HUES48 (cell line): ENCODE measurements around the gene LCMT1.
"Not testable (repeated sequence)": the region's sequence is repeated elsewhere in the genome, so short reads cannot be mapped to it uniquely, and the experiment has no call there.

Experiments used
- H3K27ac ChIP-seq: one replicate; pipeline ENCODE4 v1.7.0; 2013; ENCODE audit warnings: low read depth, low read length, inconsistent platforms
- H3K27me3 ChIP-seq: 2 replicates; pipeline ENCODE4 v1.6.1; 2013; ENCODE audit warnings: mild to moderate bottlenecking, low read length; ENCODE audit not compliant: control insufficient read depth, insufficient read depth
- H3K36me3 ChIP-seq: 2 replicates; pipeline ENCODE4 v1.6.1; 2013; ENCODE audit warnings: low read length; ENCODE audit not compliant: control insufficient read depth, insufficient read depth
- H3K4me1 ChIP-seq: 2 replicates; pipeline ENCODE4 v1.6.1; 2013; ENCODE audit warnings: mild to moderate bottlenecking, low read length; ENCODE audit not compliant: control insufficient read depth, insufficient read depth
- H3K4me3 ChIP-seq: 2 replicates; pipeline ENCODE4 v1.5.1; 2013; ENCODE audit warnings: mild to moderate bottlenecking, low read depth, low read length
- H3K9ac ChIP-seq: 2 replicates; pipeline ENCODE4 v1.6.1; 2013; ENCODE audit warnings: mild to moderate bottlenecking, low read depth, low read length, moderate library complexity
- H3K9me3 ChIP-seq: 2 replicates; pipeline ENCODE4 v1.6.1; 2013; ENCODE audit warnings: low read length; ENCODE audit not compliant: control insufficient read depth, insufficient read depth

The LCMT1 gene

DNA sequence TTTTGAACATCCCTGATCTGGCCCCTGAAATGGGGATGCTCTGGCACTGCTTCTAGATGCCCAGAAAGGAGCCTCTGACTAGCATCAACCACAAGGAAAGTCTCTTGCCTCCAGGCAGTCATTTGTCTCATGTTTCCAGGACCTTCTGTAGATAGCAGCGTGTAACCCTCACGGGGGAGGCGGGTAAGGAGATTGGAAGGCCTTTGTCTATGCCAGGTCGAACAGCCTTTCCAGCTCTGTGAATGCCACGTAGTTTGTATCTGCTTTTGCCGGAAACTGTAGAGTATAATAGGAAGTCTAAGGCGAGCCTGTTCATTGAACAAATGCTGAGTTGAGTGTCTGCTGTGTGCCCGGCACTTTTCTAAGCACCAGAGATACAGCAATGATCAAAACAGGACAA, 61.3 kb downstream of the LCMT1 start:
- Histone ChIP-seq H3K9ac (no peak overlapping the region), H3K36me3 (peaks cover 70% of the 10 kb centered on the region), H3K9me3 (no peaks in the 10 kb centered on the region), H3K27ac (no peak overlapping the region), H3K27me3 (no peaks in the 10 kb centered on the region), H3K4me1 (no peaks in the 10 kb centered on the region), H3K4me3 (no peak overlapping the region)

DNA sequence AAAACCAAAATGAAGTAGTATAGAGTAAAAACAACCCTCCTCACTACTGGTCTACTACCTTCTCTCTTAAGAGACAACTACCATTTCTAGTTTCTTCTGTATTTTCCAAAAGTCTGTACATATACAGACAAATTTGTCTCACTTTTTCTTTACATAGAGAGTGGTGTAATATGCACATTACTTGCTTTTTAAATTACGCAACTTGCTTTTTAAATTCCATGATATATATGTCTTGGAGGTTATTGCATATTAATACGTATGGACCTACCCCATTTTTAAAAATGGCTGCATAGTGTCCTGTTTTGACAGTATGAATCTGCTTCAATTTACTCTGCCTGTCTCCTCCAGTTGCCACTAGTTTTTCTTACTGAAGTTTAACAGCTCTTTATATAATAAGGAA, 62.7 kb downstream of the LCMT1 start:
- Histone ChIP-seq H3K27ac (no peak overlapping the region), H3K9ac (no peak overlapping the region), H3K4me3 (no peak overlapping the region), H3K27me3 (no peaks in the 10 kb centered on the region), H3K36me3 (peaks cover 65% of the 10 kb centered on the region), H3K9me3 (no peaks in the 10 kb centered on the region), H3K4me1 (no peaks in the 10 kb centered on the region)

DNA sequence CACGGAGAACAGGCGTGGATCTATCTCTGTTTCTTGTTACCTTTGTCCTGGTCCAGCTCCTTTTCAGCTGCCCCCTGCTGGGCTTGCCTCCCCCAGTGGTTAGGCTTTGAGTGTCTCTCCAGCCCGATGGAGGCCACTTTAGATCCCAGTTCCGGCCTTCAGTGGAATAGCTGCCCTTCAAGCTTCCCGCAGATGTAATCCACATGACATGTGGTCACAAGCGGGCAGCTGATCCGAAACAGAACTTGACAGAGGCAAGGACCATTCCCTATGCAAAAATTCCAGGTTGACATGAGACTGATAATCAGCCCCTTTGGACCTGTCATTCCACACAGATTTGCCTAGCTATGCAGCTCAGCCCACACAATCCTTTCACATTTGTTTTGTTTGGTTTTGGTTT, 64.6 kb downstream of the LCMT1 start:
- Histone ChIP-seq H3K36me3 (peaks cover 47% of the 10 kb centered on the region), H3K9me3 (no peaks in the 10 kb centered on the region), H3K4me1 (no peaks in the 10 kb centered on the region), H3K9ac (no peak overlapping the region), H3K4me3 (no peak overlapping the region), H3K27ac (no peak overlapping the region), H3K27me3 (no peaks in the 10 kb centered on the region)

DNA sequence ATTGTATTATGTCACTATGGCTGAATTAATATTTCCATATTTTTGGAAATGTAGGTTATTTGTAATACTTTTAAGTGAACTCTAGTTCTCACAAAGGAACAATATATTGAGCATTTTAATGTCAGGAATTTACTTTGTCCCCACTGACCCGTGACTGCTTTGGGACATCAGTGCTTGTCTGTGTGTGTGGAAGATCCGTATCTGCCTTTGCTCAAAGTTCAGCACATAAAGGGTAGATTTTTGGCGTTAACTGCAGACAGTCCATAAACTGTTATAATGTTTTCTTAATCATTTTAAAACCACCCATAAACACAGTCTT, 65.9 kb downstream of the LCMT1 start:
- H3K9me3 ChIP-seq = no peaks in the 10 kb centered on the region
- H3K4me1 ChIP-seq = no peaks in the 10 kb centered on the region
- no peak overlapping the region for H3K27ac ChIP-seq
- no peaks in the 10 kb centered on the region for H3K27me3 ChIP-seq
- H3K9ac ChIP-seq = no peak overlapping the region
- peaks cover 36% of the 10 kb centered on the region for H3K36me3 ChIP-seq
- H3K4me3 ChIP-seq = no peak overlapping the region

DNA sequence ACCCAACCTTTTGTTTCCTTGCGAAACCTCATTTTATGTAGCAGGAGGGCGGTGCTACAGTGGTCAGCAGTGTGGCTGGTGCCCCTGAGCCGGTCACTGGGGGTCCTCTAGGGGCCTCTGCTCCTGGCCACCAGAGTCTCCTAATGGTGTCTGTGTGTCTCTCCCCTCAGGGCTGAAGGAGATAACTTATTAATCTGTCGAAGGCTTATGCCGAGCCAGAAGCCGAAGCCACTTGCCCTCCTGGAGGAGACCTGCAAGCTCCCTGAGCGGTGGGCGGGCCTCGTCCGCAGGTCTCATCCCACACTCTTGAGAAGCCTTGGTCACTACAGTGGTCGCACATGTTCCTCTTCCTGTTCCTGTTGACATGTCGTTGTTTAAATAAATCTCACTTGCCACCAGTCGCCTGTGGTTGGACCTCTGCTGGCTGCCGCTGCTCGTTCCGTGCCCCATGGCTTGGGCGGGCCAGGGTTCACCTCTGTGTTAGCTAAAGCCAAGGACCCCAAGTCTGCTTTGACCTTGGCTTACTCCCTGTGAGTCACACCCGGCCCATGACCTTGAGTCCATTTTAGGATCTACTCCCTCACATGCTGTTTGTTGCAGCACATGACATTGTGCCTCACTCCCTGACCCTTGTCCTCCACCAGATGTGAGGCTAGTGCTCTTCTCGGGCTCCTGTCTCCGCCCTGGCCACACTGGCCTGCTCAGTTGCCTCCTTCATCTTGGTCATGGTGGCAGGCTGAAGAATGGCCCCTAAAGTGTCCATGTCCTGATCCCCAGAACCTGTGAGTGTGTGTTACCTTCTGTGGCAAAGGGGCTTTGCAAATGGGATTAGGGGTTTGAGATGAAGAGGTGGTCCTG, 66.5 kb downstream of the LCMT1 start:
- H3K36me3 ChIP-seq = peaks cover 30% of the 10 kb centered on the region
- no peak overlapping the region for H3K27ac ChIP-seq
- no peak overlapping the region for H3K4me3 ChIP-seq
- H3K9ac ChIP-seq = no peak overlapping the region
- no peaks in the 10 kb centered on the region for H3K9me3 ChIP-seq
- no peaks in the 10 kb centered on the region for H3K27me3 ChIP-seq
- H3K4me1 ChIP-seq = no peaks in the 10 kb centered on the region

DNA sequence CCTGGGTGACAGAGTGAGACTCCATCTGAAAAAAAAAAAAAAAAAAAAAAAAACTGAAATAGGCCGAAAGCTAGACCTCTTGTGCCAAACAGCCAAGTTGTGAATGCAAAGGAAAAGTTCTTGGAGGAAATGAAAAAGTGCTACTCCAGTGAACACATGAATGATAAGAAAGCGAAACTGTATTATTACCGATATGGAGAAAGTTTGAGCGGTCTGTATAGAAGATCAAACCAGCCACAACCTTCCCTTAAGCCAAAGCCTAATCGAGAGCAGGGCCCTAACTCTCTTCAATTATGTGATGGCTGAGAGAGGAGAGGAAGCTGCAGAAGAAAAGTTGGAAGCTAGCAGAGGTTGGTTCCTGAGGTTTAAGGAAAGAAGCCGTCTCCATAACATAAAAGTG, 69.7 kb downstream of the LCMT1 start:
- not testable (repeated sequence) for H3K27me3 ChIP-seq, H3K4me3 ChIP-seq, H3K9me3 ChIP-seq, H3K27ac ChIP-seq, H3K4me1 ChIP-seq, H3K9ac ChIP-seq
- peaks cover 14% of the 10 kb centered on the region; the same call in 1 of the 2 replicates for H3K36me3 ChIP-seq

DNA sequence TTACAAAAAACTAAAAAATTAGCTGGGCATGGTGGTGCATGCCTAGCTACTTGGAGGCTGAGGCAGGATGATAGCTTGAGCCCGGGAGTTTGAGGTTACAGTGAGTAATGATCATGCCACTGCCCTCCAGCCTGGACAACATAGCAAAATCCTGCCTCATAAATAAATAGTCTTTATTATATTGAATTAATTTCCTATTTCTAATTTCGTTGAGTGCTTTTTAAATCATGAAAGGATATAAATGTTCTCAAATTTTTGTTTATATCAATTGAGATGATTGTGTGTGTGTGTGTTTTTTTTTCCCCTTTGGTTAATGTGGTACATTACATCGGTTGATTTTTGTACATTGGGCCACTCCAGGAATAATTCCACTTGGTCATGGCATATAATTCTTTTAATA, 73.2 kb downstream of the LCMT1 start:
- Histone ChIP-seq H3K9ac (no peak overlapping the region), H3K9me3 (no peaks in the 10 kb centered on the region), H3K27me3 (no peaks in the 10 kb centered on the region), H3K4me1 (no peaks in the 10 kb centered on the region), H3K27ac (no peak overlapping the region), H3K36me3 (no peaks in the 10 kb centered on the region), H3K4me3 (no peak overlapping the region)

DNA sequence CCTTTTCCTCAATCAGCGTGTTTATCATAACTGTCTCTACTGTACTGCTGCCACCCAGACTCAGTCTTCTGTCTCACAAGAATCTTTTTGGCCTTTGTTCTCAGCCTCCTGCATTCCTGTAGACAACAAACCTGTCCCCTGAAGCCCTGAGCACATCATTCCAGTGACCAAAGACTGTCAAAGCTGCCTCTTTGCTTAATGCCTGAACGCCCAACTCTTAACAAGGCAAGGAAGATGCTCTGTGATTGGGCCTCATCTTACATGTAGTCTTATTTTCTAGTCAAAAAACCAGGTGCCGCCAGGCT, 75.9 kb downstream of the LCMT1 start:
- H3K27me3 ChIP-seq = no peaks in the 10 kb centered on the region
- H3K9ac ChIP-seq = no peak overlapping the region
- H3K4me1 ChIP-seq = no peaks in the 10 kb centered on the region
- no peak overlapping the region for H3K4me3 ChIP-seq
- H3K9me3 ChIP-seq = no peaks in the 10 kb centered on the region
- H3K27ac ChIP-seq = no peak overlapping the region
- H3K36me3 ChIP-seq = no peaks in the 10 kb centered on the region

DNA sequence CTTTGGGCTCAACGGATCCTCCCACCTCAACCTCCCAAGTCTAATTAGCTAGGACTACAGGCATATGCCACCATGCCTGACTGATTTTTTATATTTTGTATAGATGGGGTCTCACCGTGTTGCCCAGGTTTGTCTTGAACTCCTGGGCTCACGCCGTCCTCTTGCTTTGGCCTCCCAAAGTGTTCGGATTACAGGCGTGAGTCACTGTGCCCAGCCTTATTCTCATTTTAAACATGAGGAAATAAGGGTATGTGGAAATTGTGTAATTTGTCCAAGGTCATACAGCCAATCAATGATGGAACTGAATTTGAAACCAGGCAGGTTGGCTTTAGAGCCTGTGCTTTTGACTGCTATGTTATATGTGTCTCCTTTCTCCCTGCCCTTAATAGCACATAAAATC, 77.8 kb downstream of the LCMT1 start:
- Histone ChIP-seq H3K27ac (no peak overlapping the region), H3K9me3 (no peaks in the 10 kb centered on the region), H3K36me3 (no peaks in the 10 kb centered on the region), H3K4me3 (no peak overlapping the region), H3K27me3 (no peaks in the 10 kb centered on the region), H3K9ac (no peak overlapping the region), H3K4me1 (no peaks in the 10 kb centered on the region)

DNA sequence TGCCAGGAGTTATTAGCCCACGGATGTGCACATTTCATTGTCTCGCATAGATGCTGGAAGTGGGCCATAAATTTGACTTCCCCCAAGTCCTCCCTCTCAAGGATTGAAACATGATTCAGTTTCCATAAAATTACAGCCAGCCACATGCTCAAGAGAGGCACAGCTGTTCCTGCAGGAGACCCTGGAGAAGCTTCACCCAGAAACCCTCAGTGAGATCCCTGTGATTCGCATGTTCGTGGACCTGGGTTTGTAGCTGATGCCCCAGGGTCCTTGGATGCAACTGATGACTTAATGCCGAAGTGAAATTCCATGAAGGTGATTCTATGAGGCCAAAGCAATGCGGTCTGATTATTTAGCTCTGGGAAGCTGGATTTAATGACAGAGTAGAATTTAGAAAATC, 80.6 kb downstream of the LCMT1 start:
- Histone ChIP-seq H3K27me3 (no peaks in the 10 kb centered on the region), H3K9me3 (no peaks in the 10 kb centered on the region), H3K9ac (no peak overlapping the region), H3K4me3 (no peak overlapping the region), H3K4me1 (no peaks in the 10 kb centered on the region), H3K36me3 (no peaks in the 10 kb centered on the region), H3K27ac (no peak overlapping the region)

DNA sequence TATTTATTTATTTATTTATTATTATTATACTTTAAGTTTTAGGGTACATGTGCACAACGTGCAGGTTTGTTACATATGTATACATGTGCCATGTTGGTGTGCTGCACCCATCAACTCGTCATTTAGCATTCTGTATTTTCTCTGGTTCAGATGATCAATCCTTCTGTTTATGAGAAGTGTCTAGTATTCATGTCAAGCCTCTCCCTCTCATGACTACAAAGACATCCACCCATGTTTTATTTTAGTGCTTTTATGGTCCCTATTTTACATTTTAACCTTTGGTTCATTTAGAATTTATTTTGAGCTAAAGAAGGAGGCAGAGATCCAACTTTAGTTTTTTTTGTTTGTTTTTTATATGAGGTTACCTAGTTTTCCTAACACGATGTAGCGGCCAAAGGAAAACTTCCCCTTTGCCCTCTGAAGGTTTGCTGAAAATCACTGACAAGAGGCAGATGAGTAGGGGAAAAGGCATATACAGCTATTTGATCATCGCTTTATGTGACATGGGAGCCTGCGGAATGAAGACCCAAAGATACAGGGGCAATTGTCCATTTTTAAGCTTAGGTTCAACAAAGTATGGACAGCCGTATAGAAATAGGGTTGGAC, 82.8 kb downstream of the LCMT1 start:
- Histone ChIP-seq H3K27ac (no peak overlapping the region), H3K9me3 (no peaks in the 10 kb centered on the region)

More for the DNA sequence above, 82.8 kb downstream of the LCMT1 start:
- no peaks in the 10 kb centered on the region for H3K36me3 ChIP-seq
- H3K27me3 ChIP-seq = no peaks in the 10 kb centered on the region
- H3K4me1 ChIP-seq = no peaks in the 10 kb centered on the region
- no peak overlapping the region for H3K4me3 ChIP-seq
- H3K9ac ChIP-seq = no peak overlapping the region
